ENCODE results near the gene LCLAT1.
"Not testable (repeated sequence)": the region's sequence is repeated elsewhere in the genome, so short reads cannot be mapped to it uniquely, and the experiment has no call there.

Gene LCLAT1

DNA sequence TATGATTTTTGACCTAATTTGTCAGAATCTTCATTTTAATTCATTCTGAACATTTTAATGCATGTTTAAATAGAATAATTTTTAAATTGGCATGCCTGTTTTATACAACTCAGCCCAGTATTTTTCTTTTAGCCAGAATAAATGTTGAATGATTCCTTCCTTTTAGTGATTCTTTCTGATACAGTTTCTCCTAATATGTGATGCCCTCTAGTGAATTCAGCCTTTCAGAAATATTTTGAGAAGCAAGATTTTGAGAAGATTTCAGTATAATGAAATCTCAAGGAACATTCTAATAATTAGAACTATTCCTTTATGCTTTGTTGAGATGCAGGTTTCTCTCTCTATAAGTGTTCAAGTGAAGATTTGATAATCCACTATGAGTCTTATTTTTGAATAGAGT is 28.5 kb downstream of the LCLAT1 start:
- ATAC-seq (replicated peaks) (no peak), DNase-seq (no peak)
- Mint-ChIP-seq H3K27ac (no peak overlapping the region), H3K4me3 (no peak overlapping the region), H3K27me3 (no peaks in the 10 kb centered on the region), H3K36me3 (peaks cover under 1 to 10% of the 10 kb centered on the region in 2 donors), H3K4me1 (peaks cover 12 to 30% of the 10 kb centered on the region in 2 donors), H3K9me3 (no peaks in the 10 kb centered on the region)

DNA sequence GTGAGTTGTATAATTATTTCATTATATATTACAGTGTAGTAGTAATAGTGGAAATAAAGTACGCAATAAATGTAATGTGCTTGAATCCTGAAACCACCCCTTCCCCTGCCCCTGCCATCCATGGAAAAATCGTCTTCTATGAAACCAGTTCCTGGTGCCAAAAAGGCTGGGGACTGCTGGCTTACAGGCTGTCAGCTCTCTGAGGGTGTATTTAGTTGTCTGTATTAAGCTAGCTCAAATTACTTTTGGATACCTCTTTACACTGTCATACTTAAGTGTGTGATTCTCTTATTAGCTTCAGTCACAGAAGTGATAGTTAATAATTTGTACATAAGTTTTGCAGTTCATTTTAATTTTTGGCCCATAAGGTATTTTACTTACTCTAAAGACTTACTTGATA is 29.6 kb downstream of the LCLAT1 start:
- H3K9me3 Mint-ChIP-seq = no peaks in the 10 kb centered on the region
- H3K27ac Mint-ChIP-seq = no peak overlapping the region
- peaks cover 3 to 14% of the 10 kb centered on the region in 2 donors for H3K36me3 Mint-ChIP-seq
- ATAC-seq (replicated peaks) = no peak
- no peaks in the 10 kb centered on the region for H3K27me3 Mint-ChIP-seq
- no peak overlapping the region for H3K4me3 Mint-ChIP-seq
- peaks cover 21 to 36% of the 10 kb centered on the region in 2 donors for H3K4me1 Mint-ChIP-seq
- DNase-seq = no peak

DNA sequence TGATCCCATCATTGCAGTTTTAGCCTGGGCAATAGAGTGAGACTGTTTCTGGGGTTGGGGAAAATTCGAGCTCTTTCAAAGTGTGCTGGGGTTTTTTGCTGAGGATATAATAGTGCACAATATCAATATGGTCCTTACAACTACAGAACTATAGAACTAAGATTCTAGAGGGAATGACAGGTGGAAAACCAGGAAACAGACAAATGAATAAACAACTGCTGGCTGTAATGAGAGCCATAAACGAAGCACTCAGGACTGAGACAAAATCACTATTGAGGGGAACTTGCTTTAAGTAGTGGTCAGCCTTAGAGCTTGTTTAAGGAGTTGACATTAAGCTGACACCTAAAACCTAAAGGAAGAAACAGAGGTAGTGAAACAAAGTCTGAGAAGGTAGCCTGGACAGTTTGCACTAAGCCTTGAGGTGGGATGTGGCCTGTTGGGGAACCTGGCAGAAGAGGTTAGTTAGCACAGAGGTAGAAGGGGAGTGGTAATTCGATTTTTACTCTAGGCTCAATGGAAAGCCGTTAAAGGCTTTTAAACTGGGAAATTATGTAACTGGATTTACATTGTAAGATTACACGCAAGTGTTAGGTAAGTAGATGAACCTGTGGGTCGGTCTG is 33.8 kb downstream of the LCLAT1 start:
- no peak for DNase-seq
- ATAC-seq (replicated peaks) = peak; percentile 53 to 57
- H3K4me1 Mint-ChIP-seq = peaks cover 15% of the 10 kb centered on the region in 2 donors
- no peaks in the 10 kb centered on the region for H3K27me3 Mint-ChIP-seq
- no peak overlapping the region for H3K4me3 Mint-ChIP-seq
- H3K27ac Mint-ChIP-seq = peak overlapping the region; percentile 2
- no peaks in the 10 kb centered on the region for H3K9me3 Mint-ChIP-seq
- peaks cover 3 to 13% of the 10 kb centered on the region in 2 donors for H3K36me3 Mint-ChIP-seq

DNA sequence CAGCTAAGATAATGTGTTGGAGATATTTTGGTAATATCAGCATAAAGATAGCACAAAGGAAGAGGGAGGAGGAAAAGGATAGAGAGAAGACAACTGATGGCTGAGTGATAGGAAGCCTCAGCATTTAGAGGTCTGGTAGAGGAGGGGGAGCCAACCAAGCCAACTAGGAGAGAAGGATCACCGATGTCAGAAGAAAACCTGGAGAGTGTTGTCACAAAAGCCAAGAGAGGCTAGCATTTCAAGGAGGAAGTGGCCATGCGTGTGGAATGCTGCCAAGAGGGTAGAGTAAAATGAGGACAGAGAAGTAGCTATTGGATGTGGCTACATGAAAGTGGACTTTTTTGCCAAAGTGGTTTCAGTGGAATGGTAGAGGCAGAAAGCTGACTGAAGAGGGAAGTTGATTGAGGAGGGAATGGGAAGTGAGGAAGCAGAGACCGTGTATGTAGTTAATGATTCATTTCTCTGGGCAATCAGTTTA is 34.3 kb downstream of the LCLAT1 start:
- DNase-seq (no peak), ATAC-seq (replicated peaks) (peak; percentile 19 to 41)
- Mint-ChIP-seq H3K27me3 (no peaks in the 10 kb centered on the region), H3K36me3 (peaks cover 3 to 14% of the 10 kb centered on the region in 2 donors), H3K4me3 (no peak overlapping the region), H3K27ac (peak overlapping the region; percentile 2), H3K4me1 (peaks cover 16% of the 10 kb centered on the region in 2 donors), H3K9me3 (no peaks in the 10 kb centered on the region)

DNA sequence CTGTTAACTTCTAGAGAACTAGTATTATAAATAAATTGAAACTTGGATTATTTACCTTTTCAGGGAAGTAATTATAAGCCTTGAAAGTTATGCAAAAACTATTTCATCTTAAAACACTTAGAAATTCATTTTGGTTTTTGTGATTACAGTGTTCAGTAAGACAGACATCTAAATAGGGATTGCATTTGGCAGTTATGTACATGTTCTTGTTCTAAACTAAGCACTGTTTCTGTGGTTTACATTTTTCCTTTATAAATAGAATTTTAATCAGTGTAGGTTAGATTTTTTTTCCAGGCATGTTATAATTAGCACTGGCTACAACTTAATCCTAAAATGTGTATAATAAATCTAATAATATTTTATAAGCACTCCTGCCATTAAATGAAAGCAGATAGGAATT is 35.0 kb downstream of the LCLAT1 start:
- no peak overlapping the region for H3K27ac Mint-ChIP-seq
- no peak for ATAC-seq (replicated peaks)
- peaks cover 17 to 22% of the 10 kb centered on the region in 2 donors for H3K4me1 Mint-ChIP-seq
- peaks cover 3 to 17% of the 10 kb centered on the region in 2 donors for H3K36me3 Mint-ChIP-seq
- no peak for DNase-seq
- no peak overlapping the region for H3K4me3 Mint-ChIP-seq
- no peaks in the 10 kb centered on the region for H3K9me3 Mint-ChIP-seq
- no peaks in the 10 kb centered on the region for H3K27me3 Mint-ChIP-seq

DNA sequence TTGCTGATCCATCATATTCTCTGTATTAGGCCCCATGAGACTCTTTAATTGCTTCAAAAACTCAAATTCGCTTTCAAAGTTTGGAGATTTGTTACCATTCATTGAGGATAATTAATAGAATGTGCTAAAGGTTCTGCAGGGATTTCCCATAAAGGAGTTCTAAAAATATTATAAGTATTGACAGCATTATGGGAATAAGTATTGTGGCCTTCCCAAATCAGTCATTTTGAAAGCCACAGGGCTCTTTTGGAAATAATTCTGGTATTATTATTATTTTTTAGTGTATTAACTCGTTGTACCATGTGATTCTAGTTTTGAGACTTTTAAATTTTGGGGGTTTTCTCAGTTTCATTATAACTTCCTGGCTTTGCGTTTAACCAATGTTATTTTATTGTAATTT is 37.1 kb downstream of the LCLAT1 start:
- H3K4me3 Mint-ChIP-seq = no peak overlapping the region

DNA sequence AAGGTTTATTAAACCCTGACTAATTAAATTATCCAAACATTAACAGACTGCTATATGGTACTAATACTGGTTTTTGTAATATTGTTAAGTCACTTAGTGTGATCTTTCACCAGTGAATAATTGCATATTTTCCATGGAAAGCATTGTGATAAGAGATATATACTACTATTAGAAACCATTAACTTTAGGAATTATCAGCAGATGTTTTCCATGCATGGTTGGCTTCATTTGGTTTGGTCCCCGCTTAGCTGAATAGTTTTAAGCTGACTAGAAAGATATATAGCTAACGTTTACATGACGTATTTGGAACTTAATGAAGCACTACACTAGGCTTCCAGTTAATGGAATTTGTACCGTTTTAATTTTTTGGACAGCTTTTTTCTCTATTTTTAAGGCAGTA is 37.9 kb downstream of the LCLAT1 start:
- no peaks in the 10 kb centered on the region for H3K9me3 Mint-ChIP-seq
- H3K4me1 Mint-ChIP-seq = peaks cover 27 to 46% of the 10 kb centered on the region in 2 donors

More for the DNA sequence above, 37.1 kb downstream of the LCLAT1 start:
- no peaks in the 10 kb centered on the region for H3K27me3 Mint-ChIP-seq
- no peak for DNase-seq
- peaks cover 3 to 19% of the 10 kb centered on the region in 2 donors for H3K36me3 Mint-ChIP-seq
- H3K27ac Mint-ChIP-seq = no peak overlapping the region
- no peaks in the 10 kb centered on the region for H3K9me3 Mint-ChIP-seq
- H3K4me1 Mint-ChIP-seq = peaks cover 27 to 40% of the 10 kb centered on the region in 2 donors
- ATAC-seq (replicated peaks) = no peak

DNA sequence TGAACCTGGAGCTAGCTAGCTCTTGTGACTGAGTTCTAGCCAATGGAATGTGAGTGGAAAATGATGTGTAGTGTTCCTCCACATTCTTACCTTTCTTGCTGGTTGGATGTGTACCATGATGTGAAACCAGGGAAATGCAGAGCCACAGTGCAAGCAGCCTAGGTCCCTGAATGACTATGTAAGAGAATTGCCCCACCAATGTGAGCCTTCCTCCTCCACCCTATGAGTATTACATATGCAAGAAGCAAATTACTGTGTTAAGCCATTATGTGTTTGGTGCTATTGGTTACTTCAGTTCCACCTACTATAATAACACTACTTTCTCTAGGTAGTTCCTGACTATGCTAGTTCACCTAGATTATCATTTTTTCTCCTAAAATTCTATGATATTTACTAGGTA is 39.6 kb downstream of the LCLAT1 start:
- ATAC-seq (replicated peaks) (no peak), DNase-seq (no peak)
- H3K9me3 Mint-ChIP-seq = no peaks in the 10 kb centered on the region
- H3K4me3 Mint-ChIP-seq = no peak overlapping the region
- H3K27ac Mint-ChIP-seq = no peak overlapping the region
- peaks cover 5 to 14% of the 10 kb centered on the region in 2 donors for H3K36me3 Mint-ChIP-seq
- no peaks in the 10 kb centered on the region for H3K27me3 Mint-ChIP-seq
- peaks cover 18 to 37% of the 10 kb centered on the region in 2 donors for H3K4me1 Mint-ChIP-seq

More for the DNA sequence above, 37.9 kb downstream of the LCLAT1 start:
- DNase-seq = no peak
- Mint-ChIP-seq H3K36me3 (peaks cover 8 to 23% of the 10 kb centered on the region in 2 donors), H3K4me3 (no peak overlapping the region), H3K27me3 (no peaks in the 10 kb centered on the region), H3K27ac (no peak overlapping the region)
- ATAC-seq (replicated peaks) = no peak

DNA sequence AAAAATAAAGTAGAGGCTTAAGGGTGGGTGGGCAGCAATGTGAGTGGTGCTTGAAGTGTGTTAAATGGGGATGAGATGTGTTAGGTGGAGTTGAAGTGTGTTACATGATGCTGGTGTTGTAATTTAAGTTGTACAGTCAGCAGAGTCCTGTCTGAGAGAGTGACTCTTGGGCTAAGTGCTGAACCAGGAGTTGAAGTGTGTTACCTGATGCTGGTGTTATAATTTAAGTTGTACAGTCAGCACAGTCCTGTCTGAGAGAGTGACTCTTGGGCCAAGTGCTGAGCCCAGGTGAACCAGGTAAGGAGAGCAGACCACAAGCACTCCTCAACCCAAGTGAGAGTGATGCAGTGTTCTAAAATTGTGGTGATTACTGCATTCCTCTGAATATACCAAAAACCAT is 40.6 kb downstream of the LCLAT1 start:
- no peak for ATAC-seq (replicated peaks)
- Mint-ChIP-seq H3K4me1 (peaks cover 21 to 43% of the 10 kb centered on the region in 2 donors), H3K27ac (no peak overlapping the region), H3K36me3 (peaks cover 5 to 14% of the 10 kb centered on the region in 2 donors), H3K27me3 (no peaks in the 10 kb centered on the region), H3K9me3 (no peaks in the 10 kb centered on the region), H3K4me3 (no peak overlapping the region)
- no peak for DNase-seq

DNA sequence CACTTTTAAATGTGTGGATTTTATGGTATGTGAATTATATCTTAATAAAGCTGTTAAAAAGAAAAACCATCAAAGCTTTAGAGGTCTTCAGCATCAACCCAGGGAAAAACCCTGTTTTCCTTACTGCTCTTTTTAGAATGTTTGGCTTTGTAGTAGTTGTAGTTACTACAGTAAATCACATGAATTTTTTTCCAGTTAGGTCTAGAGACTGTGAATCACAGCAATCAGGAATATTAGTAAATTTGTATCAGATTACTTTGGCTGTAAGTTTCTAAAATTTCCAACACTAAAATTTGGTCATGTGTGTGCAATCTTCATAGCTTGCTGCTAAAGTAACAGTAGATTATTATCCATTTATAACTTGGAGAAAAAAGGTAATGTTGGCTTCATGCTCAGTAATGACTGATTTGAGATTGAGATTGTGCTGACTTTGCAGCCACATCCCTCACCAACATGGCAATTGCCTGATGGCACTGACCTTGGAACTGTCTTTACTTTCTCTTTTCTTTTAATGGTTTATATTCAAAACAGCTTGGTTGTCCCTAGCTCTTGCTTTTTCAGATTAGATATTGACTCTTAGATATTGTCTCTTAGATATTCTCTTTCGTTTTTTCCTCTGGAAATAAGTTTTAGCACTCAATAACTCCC is 41.1 kb downstream of the LCLAT1 start:
- DNase-seq (no peak), ATAC-seq (replicated peaks) (no peak)
- Mint-ChIP-seq H3K27me3 (no peaks in the 10 kb centered on the region), H3K4me1 (peaks cover 24 to 48% of the 10 kb centered on the region in 2 donors), H3K4me3 (no peak overlapping the region), H3K9me3 (no peaks in the 10 kb centered on the region), H3K27ac (no peak overlapping the region), H3K36me3 (peaks cover 5 to 14% of the 10 kb centered on the region in 2 donors)

DNA sequence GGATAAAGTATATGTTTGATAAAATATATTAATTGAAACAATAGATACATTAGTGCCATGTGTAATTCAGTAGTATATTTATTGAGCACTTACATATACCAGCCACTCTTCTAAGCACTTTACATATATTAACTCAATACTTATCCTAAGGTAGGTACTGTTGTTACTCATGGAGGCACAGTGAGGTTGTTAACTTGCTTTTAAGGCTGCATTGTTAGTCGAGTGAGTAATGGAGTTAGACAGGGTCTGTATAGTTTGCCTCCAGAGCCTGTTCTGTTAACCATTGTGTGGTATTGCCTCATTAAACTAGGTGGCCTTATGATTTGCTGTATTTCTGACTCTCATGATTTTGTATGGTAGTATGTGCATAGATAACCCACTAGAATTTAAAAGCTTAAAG is 44.2 kb downstream of the LCLAT1 start:
- Mint-ChIP-seq H3K36me3 (peaks cover 14 to 24% of the 10 kb centered on the region in 2 donors), H3K4me1 (peaks cover 32 to 58% of the 10 kb centered on the region in 2 donors), H3K27me3 (no peaks in the 10 kb centered on the region), H3K4me3 (no peak overlapping the region), H3K9me3 (peaks cover 8 to 9% of the 10 kb centered on the region in 2 donors), H3K27ac (no peak overlapping the region)
- DNase-seq (no peak), ATAC-seq (replicated peaks) (no peak)

DNA sequence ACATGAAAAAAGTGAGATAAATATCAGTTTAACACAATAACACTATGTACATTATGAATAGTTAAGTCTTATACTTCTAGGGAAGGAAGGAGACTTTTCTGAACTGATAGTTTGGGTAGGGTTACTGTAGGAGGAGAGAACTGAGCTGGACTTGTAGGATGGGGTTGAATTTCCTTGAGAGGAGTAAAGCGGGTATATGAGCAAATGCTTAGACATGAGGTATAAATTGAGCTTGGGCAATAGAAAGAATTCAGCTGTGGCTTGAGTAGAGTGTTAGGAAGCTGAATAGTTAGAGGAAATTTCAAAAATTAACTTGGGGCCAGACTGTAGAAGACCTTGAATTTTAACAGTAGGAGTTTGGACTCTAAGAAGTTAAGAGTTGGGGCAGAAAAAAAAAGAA is 45.1 kb downstream of the LCLAT1 start:
- ATAC-seq (replicated peaks) = no peak
- Mint-ChIP-seq H3K9me3 (peaks cover 8 to 13% of the 10 kb centered on the region in 2 donors), H3K4me1 (peaks cover 35 to 58% of the 10 kb centered on the region in 2 donors)

DNA sequence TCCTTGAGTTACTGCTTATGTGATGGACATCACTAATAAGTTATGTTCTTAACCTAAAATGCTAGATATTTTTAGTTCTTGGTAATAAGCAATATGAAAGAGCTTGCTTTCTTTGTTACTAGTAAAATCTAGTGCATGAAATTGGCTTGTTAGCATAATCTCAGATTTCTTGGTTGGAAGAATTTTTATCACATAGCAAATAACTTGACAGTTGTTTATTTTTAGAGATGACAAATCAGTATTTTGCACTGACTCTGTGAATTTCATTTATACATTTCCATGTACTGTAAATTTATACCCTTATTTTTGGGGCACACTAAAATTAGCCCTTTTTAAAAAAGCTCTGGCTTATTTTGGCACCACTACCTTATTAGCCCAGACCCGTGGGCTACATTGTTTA is 45.6 kb downstream of the LCLAT1 start:
- Mint-ChIP-seq H3K27ac (peak overlapping the region; percentile 37), H3K4me3 (no peak overlapping the region), H3K27me3 (no peaks in the 10 kb centered on the region), H3K9me3 (peaks cover 9 to 14% of the 10 kb centered on the region in 2 donors), H3K36me3 (peaks cover 23 to 30% of the 10 kb centered on the region in 2 donors), H3K4me1 (peaks cover 32 to 54% of the 10 kb centered on the region in 2 donors)
- DNase-seq = no peak
- no peak for ATAC-seq (replicated peaks)

More for the DNA sequence above, 45.1 kb downstream of the LCLAT1 start:
- Mint-ChIP-seq H3K27me3 (no peaks in the 10 kb centered on the region), H3K27ac (no peak overlapping the region), H3K4me3 (no peak overlapping the region), H3K36me3 (peaks cover 21 to 29% of the 10 kb centered on the region in 2 donors)
- DNase-seq = no peak

DNA sequence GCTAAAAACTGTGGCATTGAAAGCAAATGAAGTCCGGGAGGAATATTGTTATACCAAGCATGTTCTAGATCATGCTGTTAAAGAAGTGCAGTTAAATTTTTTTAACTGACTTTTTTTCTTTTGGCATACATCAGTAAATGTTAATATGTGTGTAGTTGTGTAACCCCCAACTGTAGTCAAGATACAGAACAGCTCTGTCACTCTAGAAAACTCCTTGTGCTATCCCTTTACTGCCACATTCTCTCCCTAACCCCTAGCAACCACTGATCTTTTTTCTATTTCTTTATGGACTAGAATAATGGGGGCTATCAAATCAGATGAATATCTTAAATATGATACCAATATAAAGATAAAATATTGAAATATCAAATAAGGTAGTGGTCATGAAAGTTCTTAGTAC is 46.4 kb downstream of the LCLAT1 start:
- ATAC-seq (replicated peaks) (no peak), DNase-seq (no peak)
- Mint-ChIP-seq H3K27me3 (no peaks in the 10 kb centered on the region), H3K36me3 (peaks cover 29 to 36% of the 10 kb centered on the region in 2 donors), H3K9me3 (peaks cover 15 to 21% of the 10 kb centered on the region in 2 donors), H3K27ac (no peak overlapping the region), H3K4me1 (peaks cover 30 to 47% of the 10 kb centered on the region in 2 donors), H3K4me3 (no peak overlapping the region)

DNA sequence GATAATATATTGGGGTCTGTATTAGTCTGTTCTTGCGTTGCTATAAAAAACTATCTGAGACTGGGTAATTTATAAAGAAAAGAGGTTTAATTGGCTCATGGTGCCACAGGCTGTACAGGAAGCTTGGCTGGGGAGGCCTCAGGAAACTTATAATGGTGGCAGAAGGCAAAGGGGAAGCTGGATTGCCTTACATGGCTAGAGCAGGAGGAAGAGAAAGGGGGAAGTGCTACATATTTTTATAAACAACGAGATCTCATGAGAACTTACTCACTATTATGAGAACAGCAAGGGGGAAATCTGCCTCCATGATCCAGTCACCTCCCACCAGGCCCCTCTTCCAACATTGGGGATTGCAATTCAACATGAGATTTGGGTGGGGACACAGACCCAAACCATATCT is 48.9 kb downstream of the LCLAT1 start:
- DNase-seq, H3K27me3 Mint-ChIP-seq, H3K4me3 Mint-ChIP-seq: not testable (repeated sequence)
- Mint-ChIP-seq H3K27ac (peak overlapping the region; percentile 93), H3K9me3 (peaks cover 17 to 28% of the 10 kb centered on the region in 2 donors), H3K4me1 (peaks cover 23 to 34% of the 10 kb centered on the region in 2 donors), H3K36me3 (peaks cover 32 to 40% of the 10 kb centered on the region in 2 donors)
- ATAC-seq (replicated peaks) = peak; percentile 62 to 71

All from stimulated activated naive B cell treated with anti-CD40 and anti-IgM and Interleukin-4, amounts not matched to agents 10 μg/mL and 1 μg/mL and 100 μg/mL, for 72 hours (primary cell).